ENCODE data around the gene FUS. TPM values are rescaled to one million over a fixed set of nuclear protein-coding genes. Genes with fewer than 3 reads are reported as not detected.
A peak's percentile ranks its signal among the peaks of the same experiment; 100 is the strongest.

FUS gene
- total and polyA plus RNA-seq, 9 of the 15 experiments (the other 6 are each of a cell fraction or from before 2014, with no cell fraction given) = 43.9 to 575 (median 87.2) TPM

GRCh38 chr16:31217136-31217530, 37.2 kb downstream of the FUS start:
- no TSS peak for BruUV-seq (replicated peaks)
- H3K9ac ChIP-seq (ENCODE audit: insufficient read depth in 1 of 2, low read depth in 2 of 2, low read length in 2 of 2) = no peak overlapping the region; a peak in 1 of 4 replicates
- H3K4me1 ChIP-seq (replicated peaks in 1 of 2; ENCODE audit: control insufficient read depth in 2 of 2, insufficient read depth in 2 of 2, low read length in 2 of 2) = peaks cover 3 to 49% of the 10 kb centered on the region in 2 experiments; a peak in 4 of 5 replicates
- POLR2A ChIA-PET = interaction anchor here (0.9 to 4.0 kb wide), 4 partner anchors 9 to 27 kb away, joined by 4 to 33 read pairs (median 4); partner anchors contain the start of gene PYCARD
- no peak overlapping the region for H3K4me2 ChIP-seq (ENCODE audit: insufficient read depth, low read length)
- no peaks in the 10 kb centered on the region for H3K9me3 ChIP-seq (replicated peaks; ENCODE audit: control insufficient read depth, insufficient read depth, low read depth, low read length)
- no peak overlapping the region for H3K4me3 ChIP-seq
- peak in 1 of 4 experiments; percentile 3 for DNase-seq (ENCODE audit: extremely low read depth in 1 of 4, low spot score in 3 of 4)
- ATAC-seq = no peak
- H3K9me1 ChIP-seq (ENCODE audit: control insufficient read depth, insufficient read depth, low read length) = no peaks in the 10 kb centered on the region
- no peaks in the 10 kb centered on the region for H3K27me3 ChIP-seq (ENCODE audit: control insufficient read depth in 2 of 2, insufficient read depth in 2 of 2, low read length in 2 of 2)
- H3K79me2 ChIP-seq (ENCODE audit: control insufficient read depth, insufficient read depth, low read length) = no peaks in the 10 kb centered on the region
- H2AFZ ChIP-seq (ENCODE audit: low read depth, low read length) = no peak overlapping the region
- no peak overlapping the region for H3K27ac ChIP-seq (ENCODE audit: extremely low read depth, low read depth, low read length)
- H4K20me1 ChIP-seq (replicated peaks; ENCODE audit: control insufficient read depth, insufficient read depth, low read length) = no peaks in the 10 kb centered on the region
- CTCF ChIA-PET (ENCODE audit: low intra/inter-chr PET ratio) = no interaction called here
- 16% methylated on average over 4 of the region's 4 CpGs for WGBS (ENCODE audit: insufficient coverage, low coverage, missing lambda C conversion rate)
- TF ChIP-seq SREBF1 (IDR thresholded peaks at IDR 0.05; ENCODE audit: borderline replicate concordance, low read depth, low read length) = no peak
- intact Hi-C loops (cut with micrococcal nuclease) (no loop called here), in situ Hi-C loops (cut with MboI) (no loop called here)
- no peak for FAIRE-seq
- no peaks in the 10 kb centered on the region for H3K36me3 ChIP-seq (ENCODE audit: control insufficient read depth, insufficient read depth, low read length)

DNA sequence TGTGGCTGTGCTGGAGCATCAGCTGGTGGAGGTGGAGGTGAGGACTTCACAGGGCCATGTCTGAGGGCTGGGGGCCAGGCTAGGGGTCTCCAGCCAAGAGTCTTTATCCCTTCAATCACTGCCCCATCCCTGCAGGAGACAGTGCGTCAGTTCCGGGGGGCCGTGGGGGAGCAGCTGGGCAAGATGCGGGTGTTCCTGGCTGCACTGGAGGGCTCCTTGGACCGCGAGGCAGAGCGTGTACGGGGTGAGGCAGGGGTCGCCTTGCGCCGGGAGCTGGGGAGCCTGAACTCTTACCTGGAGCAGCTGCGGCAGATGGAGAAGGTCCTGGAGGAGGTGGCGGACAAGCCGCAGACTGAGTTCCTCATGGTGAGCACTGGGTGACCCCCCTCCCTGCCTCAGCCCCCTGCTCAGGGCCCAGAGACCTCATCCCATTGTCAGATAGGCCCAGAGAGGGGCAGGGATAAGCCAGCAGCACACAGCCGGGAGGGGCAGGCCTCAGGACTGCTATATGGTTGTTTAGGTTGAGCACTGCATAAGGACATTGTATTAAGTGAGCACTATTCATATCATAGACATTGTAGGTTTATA, 39.3 kb downstream of the FUS start:
- Histone ChIP-seq H3K9me1 (ENCODE audit: control insufficient read depth, insufficient read depth, low read length) (no peaks in the 10 kb centered on the region), H3K36me3 (ENCODE audit: control insufficient read depth, insufficient read depth, low read length) (no peaks in the 10 kb centered on the region), H3K9me3 (replicated peaks; ENCODE audit: control insufficient read depth, insufficient read depth, low read depth, low read length) (no peaks in the 10 kb centered on the region), H3K27ac (ENCODE audit: extremely low read depth, low read depth, low read length) (no peak overlapping the region), H3K9ac (ENCODE audit: insufficient read depth in 1 of 2, low read depth in 2 of 2, low read length in 2 of 2) (no peak overlapping the region), H2AFZ (ENCODE audit: low read depth, low read length) (no peak overlapping the region), H3K4me1 (replicated peaks in 1 of 2; ENCODE audit: control insufficient read depth in 2 of 2, insufficient read depth in 2 of 2, low read length in 2 of 2) (peaks cover 3 to 48% of the 10 kb centered on the region in 2 experiments; a peak in 4 of 5 replicates), H3K27me3 (ENCODE audit: control insufficient read depth in 2 of 2, insufficient read depth in 2 of 2, low read length in 2 of 2) (no peaks in the 10 kb centered on the region), H4K20me1 (replicated peaks; ENCODE audit: control insufficient read depth, insufficient read depth, low read length) (no peaks in the 10 kb centered on the region), H3K79me2 (ENCODE audit: control insufficient read depth, insufficient read depth, low read length) (no peaks in the 10 kb centered on the region), H3K4me3 (no peak overlapping the region), H3K4me2 (ENCODE audit: insufficient read depth, low read length) (no peak overlapping the region)
- intact Hi-C loops (cut with micrococcal nuclease) = no loop called here
- ATAC-seq (no peak), DNase-seq (ENCODE audit: extremely low read depth in 1 of 4, low spot score in 3 of 4) (peak in 1 of 4 experiments; percentile 2), FAIRE-seq (no peak)
- no TSS peak for BruUV-seq (replicated peaks)
- no peak for TF ChIP-seq MEF2A (IDR thresholded peaks at IDR 0.05; ENCODE audit: control insufficient read depth, low read depth, low read length)
- TF ChIP-seq DNMT1 (IDR thresholded peaks at IDR 0.05) = no peak
- TF ChIP-seq, protein P1, sequence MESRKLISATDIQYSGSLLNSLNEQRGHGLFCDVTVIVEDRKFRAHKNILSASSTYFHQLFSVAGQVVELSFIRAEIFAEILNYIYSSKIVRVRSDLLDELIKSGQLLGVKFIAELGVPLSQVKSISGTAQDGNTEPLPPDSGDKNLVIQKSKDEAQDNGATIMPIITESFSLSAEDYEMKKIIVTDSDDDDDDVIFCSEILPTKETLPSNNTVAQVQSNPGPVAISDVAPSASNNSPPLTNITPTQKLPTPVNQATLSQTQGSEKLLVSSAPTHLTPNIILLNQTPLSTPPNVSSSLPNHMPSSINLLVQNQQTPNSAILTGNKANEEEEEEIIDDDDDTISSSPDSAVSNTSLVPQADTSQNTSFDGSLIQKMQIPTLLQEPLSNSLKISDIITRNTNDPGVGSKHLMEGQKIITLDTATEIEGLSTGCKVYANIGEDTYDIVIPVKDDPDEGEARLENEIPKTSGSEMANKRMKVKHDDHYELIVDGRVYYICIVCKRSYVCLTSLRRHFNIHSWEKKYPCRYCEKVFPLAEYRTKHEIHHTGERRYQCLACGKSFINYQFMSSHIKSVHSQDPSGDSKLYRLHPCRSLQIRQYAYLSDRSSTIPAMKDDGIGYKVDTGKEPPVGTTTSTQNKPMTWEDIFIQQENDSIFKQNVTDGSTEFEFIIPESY (CRISPR knock-in tag; IDR thresholded peaks at IDR 0.05) = peak; percentile 39; the same call in 1 of the 2 replicates
- TF ChIP-seq PHTF2 (CRISPR knock-in tag; IDR thresholded peaks at IDR 0.05) = no peak
- no peak for TF ChIP-seq TGIF2 (CRISPR knock-in tag; IDR thresholded peaks at IDR 0.05)
- no peak for TF ChIP-seq HNRNPUL1 (IDR thresholded peaks at IDR 0.05; ENCODE audit: low read length)
- no peak for TF ChIP-seq NCOA2 (IDR thresholded peaks at IDR 0.05; ENCODE audit: partially characterized antibody in 2 of 2)
- CTCF ChIA-PET (ENCODE audit: low intra/inter-chr PET ratio) = no interaction called here
- POLR2A ChIA-PET = interaction anchor here (0.6 to 1.6 kb wide), 6 partner anchors 8 to 134 kb away, joined by 3 to 5 read pairs (median 3); no protein-coding TSS in a partner anchor
- WGBS (ENCODE audit: insufficient coverage, low coverage, missing lambda C conversion rate) = 62% methylated on average over 13 of the region's 15 CpGs
- in situ Hi-C loops (cut with MboI) = no loop called here
